CD14-positive monocyte (primary cell): ENCODE measurements around the gene CBLB. TPM values are rescaled to one million over a fixed set of nuclear protein-coding genes. Genes with fewer than 3 reads are reported as not detected.

Experiments
- DNase-seq, 3 donors: peaks; one replicate each; pipeline ENCODE4 v3.0.0-alpha.2; 2011 to 2022
- H2AFZ ChIP-seq: 2 replicates; pipeline ENCODE4 v1.6.0; 2012; ENCODE audit warnings: mild to moderate bottlenecking, low read depth, low read length, inconsistent platforms; ENCODE audit not compliant: insufficient read depth, poor library complexity, severe bottlenecking
- H3K27ac ChIP-seq, 2 donors: 1 replicate in 1 of 2; 2 replicates in 1 of 2; pipeline ENCODE4 v1.5.1; 2012 to 2013; ENCODE audit warnings: low read length in 2 of 2, control low read depth in 1 of 2, inconsistent platforms in 1 of 2, low read depth in 1 of 2, mild to moderate bottlenecking in 1 of 2
- H3K27me3 ChIP-seq, 2 donors: one replicate each; pipeline versions ENCODE4 v1.6.0 to v1.6.1; 2011 to 2013; ENCODE audit warnings: low read length in 2 of 2; ENCODE audit not compliant: control insufficient read depth in 2 of 2, insufficient read depth in 2 of 2
- H3K36me3 ChIP-seq, 2 donors: replicated peaks in 1 of 2; 1 replicate in 1 of 2; 2 replicates in 1 of 2; pipeline versions ENCODE4 v1.5.1 to v1.6.1; 2012 to 2013; ENCODE audit warnings: low read length in 2 of 2, control low read depth in 1 of 2, inconsistent platforms in 1 of 2, mild to moderate bottlenecking in 1 of 2; ENCODE audit not compliant: insufficient read depth in 2 of 2, control insufficient read depth in 1 of 2
- H3K4me1 ChIP-seq, 2 donors: 1 replicate in 1 of 2; 2 replicates in 1 of 2; pipeline versions ENCODE4 v1.5.1 to v1.6.1; 2012 to 2013; ENCODE audit warnings: low read length in 2 of 2, control low read depth in 1 of 2, inconsistent platforms in 1 of 2, mild to moderate bottlenecking in 1 of 2, moderate library complexity in 1 of 2; ENCODE audit not compliant: insufficient read depth in 2 of 2, control insufficient read depth in 1 of 2
- H3K4me2 ChIP-seq: replicated peaks from 2 replicates; pipeline ENCODE3; 2012; ENCODE audit warnings: low read length, moderate library complexity, mild to moderate bottlenecking; ENCODE audit not compliant: poor library complexity, severe bottlenecking; ENCODE audit errors: extremely low read depth
- H3K4me3 ChIP-seq, 3 experiments: fragments of 200-600 bp in 1 of 3; sonication (generic) in 1 of 3; replicated peaks in 1 of 3; 1 replicate in 2 of 3; 2 replicates in 1 of 3; pipeline ENCODE4 v1.5.1; 2011 to 2013; ENCODE audit warnings: low read length in 3 of 3, mild to moderate bottlenecking in 3 of 3, control low read depth in 2 of 3, low read depth in 2 of 3, inconsistent platforms in 1 of 3, moderate library complexity in 1 of 3
- H3K79me2 ChIP-seq: 2 replicates; pipeline ENCODE4 v1.6.0; 2012; ENCODE audit warnings: mild to moderate bottlenecking, control low read depth, inconsistent platforms, low read length, moderate library complexity; ENCODE audit not compliant: insufficient read depth
- H3K9ac ChIP-seq: 2 replicates; pipeline ENCODE4 v1.6.0; 2017; ENCODE audit warnings: low read length, mild to moderate bottlenecking; ENCODE audit not compliant: insufficient read depth, poor library complexity, severe bottlenecking
- H3K9me3 ChIP-seq, 2 donors: replicated peaks in 1 of 2; 1 replicate in 1 of 2; 2 replicates in 1 of 2; pipeline versions ENCODE4 v1.5.1 to v1.6.1; 2012 to 2013; ENCODE audit warnings: low read length in 2 of 2, control low read depth in 1 of 2; ENCODE audit not compliant: control insufficient read depth in 1 of 2, insufficient read depth in 1 of 2
- H4K20me1 ChIP-seq: 2 replicates; pipeline ENCODE4 v1.6.0; 2012; ENCODE audit warnings: mild to moderate bottlenecking, low read length, control low read depth, moderate library complexity; ENCODE audit not compliant: insufficient read depth
- H3K27ac Mint-ChIP-seq, 7 donors: one replicate each; pipeline ENCODE4 v1.8.0; 2020; ENCODE audit warnings: mild to moderate bottlenecking in 7 of 7, mixed read lengths in 7 of 7, moderate library complexity in 6 of 7, inconsistent platforms in 2 of 7
- H3K27me3 Mint-ChIP-seq, 3 donors: one replicate each; pipeline ENCODE4 v1.8.0; 2021 to 2022; ENCODE audit warnings: low read depth in 3 of 3, mild to moderate bottlenecking in 3 of 3, mixed read lengths in 3 of 3, moderate library complexity in 3 of 3, inconsistent platforms in 1 of 3
- H3K36me3 Mint-ChIP-seq, 2 donors: one replicate each; pipeline ENCODE4 v1.8.0; 2020; ENCODE audit warnings: mixed read lengths in 2 of 2, inconsistent platforms in 1 of 2, mild to moderate bottlenecking in 1 of 2
- H3K4me1 Mint-ChIP-seq: one replicate; pipeline ENCODE4 v1.8.0; 2020; ENCODE audit warnings: mild to moderate bottlenecking, mixed read lengths
- H3K4me3 Mint-ChIP-seq, 2 donors: one replicate each; pipeline ENCODE4 v1.8.0; 2020; ENCODE audit warnings: mild to moderate bottlenecking in 2 of 2, mixed read lengths in 2 of 2, moderate library complexity in 1 of 2
- H3K9me3 Mint-ChIP-seq, 7 donors: one replicate each; pipeline ENCODE4 v1.8.0; 2020 to 2022; ENCODE audit warnings: mixed read lengths in 7 of 7, mild to moderate bottlenecking in 6 of 7, moderate library complexity in 6 of 7, inconsistent platforms in 2 of 7
- WGBS: methylation state at CpG from one replicate; pipeline ENCODE4 v1.1.5; 2013; ENCODE audit warnings: missing lambda C conversion rate; ENCODE audit not compliant: insufficient coverage; 5-methylcytosine and 5-hydroxymethylcytosine counted together
- intact Hi-C, 2 donors: fragments of 100-400 bp; cut with micrococcal nuclease; formaldehyde crosslinking; loops; one replicate each; pipeline versions ENCODE4 v1.15.0 to v1.15.1; 2023
- polyA plus RNA-seq, 3 donors: library from polyadenylated mRNA; depleted of rRNA in 1 of 3; unstranded in 2 of 3; stranded (reverse) in 1 of 3; fragments of 300-500 nt in 2 of 3; fragments of >200 nt in 1 of 3; fragmentation: Illumina TruSeq in 2 of 3; gene quantifications; 1 replicate in 2 of 3; 2 replicates in 1 of 3; pipeline ENCODE4 v1.2.3, GENCODE V29; 2012 to 2021
- TF ChIP-seq, protein P1 (sequence below): fragments of 200-600 bp; IDR thresholded peaks from one replicate; pipeline ENCODE4 v1.8.0; 2022; ENCODE audit warnings: antibody characterized with exemption, mild to moderate bottlenecking

CBLB gene
- polyA plus RNA-seq, 3 donors = 1.6 to 8.1 (median 3.6) TPM

DNA sequence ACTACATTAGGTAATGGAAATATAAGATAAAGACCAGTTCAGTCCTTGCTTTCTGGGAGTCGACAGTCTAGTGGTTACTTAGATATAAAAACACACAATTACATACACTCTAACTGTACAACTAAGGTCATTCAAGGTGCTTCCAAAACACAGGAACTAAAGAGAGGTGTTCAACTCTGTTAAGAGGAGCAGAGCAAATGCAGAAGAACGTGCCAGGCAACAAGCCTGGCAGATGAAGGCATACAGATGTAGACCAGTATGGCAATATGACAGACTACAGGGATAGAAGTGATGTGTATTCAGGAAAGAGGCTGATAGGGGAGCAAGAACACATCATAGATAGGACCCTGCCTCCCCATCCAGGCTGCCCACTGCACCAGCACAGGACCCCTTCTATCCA lies 78.3 kb downstream of the CBLB start:
- intact Hi-C loops = no loop called here
- no peaks in the 10 kb centered on the region for H3K9me3 Mint-ChIP-seq
- Histone ChIP-seq H3K79me2 (no peaks in the 10 kb centered on the region), H3K9me3 (no peaks in the 10 kb centered on the region), H3K4me2 (no peak overlapping the region), H3K9ac (no peak overlapping the region), H4K20me1 (no peaks in the 10 kb centered on the region), H2AFZ (no peak overlapping the region), H3K27me3 (no peaks in the 10 kb centered on the region), H3K4me1 (peaks cover 0 to 2% of the 10 kb centered on the region in 2 donors), H3K36me3 (no peaks in the 10 kb centered on the region), H3K27ac (no peak overlapping the region), H3K4me3 (no peak overlapping the region)
- H3K4me3 Mint-ChIP-seq = no peak overlapping the region
- H3K36me3 Mint-ChIP-seq = no peaks in the 10 kb centered on the region
- no peak overlapping the region for H3K27ac Mint-ChIP-seq
- TF ChIP-seq, protein P1, sequence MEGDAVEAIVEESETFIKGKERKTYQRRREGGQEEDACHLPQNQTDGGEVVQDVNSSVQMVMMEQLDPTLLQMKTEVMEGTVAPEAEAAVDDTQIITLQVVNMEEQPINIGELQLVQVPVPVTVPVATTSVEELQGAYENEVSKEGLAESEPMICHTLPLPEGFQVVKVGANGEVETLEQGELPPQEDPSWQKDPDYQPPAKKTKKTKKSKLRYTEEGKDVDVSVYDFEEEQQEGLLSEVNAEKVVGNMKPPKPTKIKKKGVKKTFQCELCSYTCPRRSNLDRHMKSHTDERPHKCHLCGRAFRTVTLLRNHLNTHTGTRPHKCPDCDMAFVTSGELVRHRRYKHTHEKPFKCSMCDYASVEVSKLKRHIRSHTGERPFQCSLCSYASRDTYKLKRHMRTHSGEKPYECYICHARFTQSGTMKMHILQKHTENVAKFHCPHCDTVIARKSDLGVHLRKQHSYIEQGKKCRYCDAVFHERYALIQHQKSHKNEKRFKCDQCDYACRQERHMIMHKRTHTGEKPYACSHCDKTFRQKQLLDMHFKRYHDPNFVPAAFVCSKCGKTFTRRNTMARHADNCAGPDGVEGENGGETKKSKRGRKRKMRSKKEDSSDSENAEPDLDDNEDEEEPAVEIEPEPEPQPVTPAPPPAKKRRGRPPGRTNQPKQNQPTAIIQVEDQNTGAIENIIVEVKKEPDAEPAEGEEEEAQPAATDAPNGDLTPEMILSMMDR = no peak
- H3K27me3 Mint-ChIP-seq = no peaks in the 10 kb centered on the region
- H3K4me1 Mint-ChIP-seq = peaks cover 7% of the 10 kb centered on the region
- DNase-seq = no peak
- 89% methylated on average over 1 of the region's 2 CpGs for WGBS

DNA sequence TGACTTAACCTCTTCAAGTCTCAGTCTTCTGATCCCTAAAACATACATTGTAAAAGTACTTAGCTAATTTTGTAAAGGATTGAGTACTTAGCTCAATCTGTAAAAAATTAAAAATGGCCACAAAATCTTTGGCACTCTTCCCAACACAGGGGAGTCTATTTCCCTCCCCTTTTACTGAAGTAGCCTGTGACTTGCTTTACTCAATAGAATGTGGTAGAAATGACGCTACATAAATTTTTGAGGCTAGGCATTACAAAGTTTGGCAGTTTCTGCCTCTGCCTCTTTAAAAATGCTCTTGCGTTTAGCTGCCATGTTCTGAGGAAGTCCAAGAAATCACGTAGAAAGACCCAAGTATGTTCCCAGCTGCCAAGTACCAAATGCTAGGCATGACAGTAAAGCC lies 80.2 kb downstream of the CBLB start:
- H3K4me1 Mint-ChIP-seq = peaks cover 7% of the 10 kb centered on the region
- H3K36me3 Mint-ChIP-seq = no peaks in the 10 kb centered on the region
- H3K4me3 ChIP-seq = no peak overlapping the region
- no peak overlapping the region for H3K27ac Mint-ChIP-seq
- no peaks in the 10 kb centered on the region for H3K27me3 ChIP-seq
- peaks cover 0 to 2% of the 10 kb centered on the region in 2 donors for H3K4me1 ChIP-seq
- H3K27ac ChIP-seq = no peak overlapping the region
- H4K20me1 ChIP-seq = no peaks in the 10 kb centered on the region
- intact Hi-C loops = no loop called here
- WGBS = 98% methylated on average over 3 of the region's 3 CpGs
- no peaks in the 10 kb centered on the region for H3K27me3 Mint-ChIP-seq
- no peak overlapping the region for H3K4me2 ChIP-seq
- no peaks in the 10 kb centered on the region for H3K79me2 ChIP-seq
- H3K4me3 Mint-ChIP-seq = no peak overlapping the region
- H3K9me3 Mint-ChIP-seq = no peaks in the 10 kb centered on the region
- no peaks in the 10 kb centered on the region for H3K36me3 ChIP-seq
- DNase-seq = no peak
- H2AFZ ChIP-seq = no peak overlapping the region
- no peak overlapping the region for H3K9ac ChIP-seq
- H3K9me3 ChIP-seq = no peaks in the 10 kb centered on the region
- TF ChIP-seq, protein P1 = no peak
